ENCODE measurements around the gene NRL.

Gene NRL

GRCh38 chr14:24065408-24065807 is 49.3 kb downstream of the NRL start:
- DNase-seq (ENCODE audit: low spot score): no peak

GRCh38 chr14:24064856-24065255 is 49.9 kb downstream of the NRL start:
- no peak for DNase-seq (ENCODE audit: low spot score)

DNA sequence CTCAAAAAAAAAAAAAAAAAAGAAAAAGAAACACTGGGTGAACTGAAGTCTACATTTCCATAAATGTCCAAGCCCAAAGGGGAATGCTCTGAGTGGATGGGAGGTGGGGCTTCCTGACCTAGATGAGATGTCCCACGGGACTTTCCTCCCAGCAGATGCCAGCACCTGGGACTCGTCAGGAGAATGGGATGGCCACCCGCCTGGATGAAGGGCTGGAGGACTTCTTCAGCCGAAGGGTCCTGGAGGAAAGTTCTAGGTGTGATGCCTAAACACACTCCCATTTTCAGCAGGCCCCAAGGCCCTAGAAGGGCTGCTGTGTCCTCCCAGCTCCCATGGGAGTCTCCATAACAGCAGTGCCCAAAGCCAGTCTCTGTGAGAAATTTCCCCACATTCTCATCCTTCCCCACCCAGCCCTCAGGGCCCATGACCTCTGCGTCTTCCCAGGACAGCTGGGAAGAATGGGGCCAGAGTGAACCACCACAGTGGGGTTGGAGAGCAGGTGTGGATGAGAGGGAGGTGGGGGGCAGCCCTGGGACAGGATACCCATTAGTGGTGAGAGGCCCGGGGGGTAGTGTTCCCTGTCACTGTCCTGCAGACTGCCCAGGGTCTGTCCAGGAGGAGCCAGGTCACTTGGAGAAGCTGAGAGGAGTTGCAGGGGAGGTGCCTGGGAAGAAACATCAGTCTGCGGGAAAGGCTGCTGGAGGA is 50.5 kb downstream of the NRL start:
- no peak for DNase-seq (ENCODE audit: low spot score)

DNA sequence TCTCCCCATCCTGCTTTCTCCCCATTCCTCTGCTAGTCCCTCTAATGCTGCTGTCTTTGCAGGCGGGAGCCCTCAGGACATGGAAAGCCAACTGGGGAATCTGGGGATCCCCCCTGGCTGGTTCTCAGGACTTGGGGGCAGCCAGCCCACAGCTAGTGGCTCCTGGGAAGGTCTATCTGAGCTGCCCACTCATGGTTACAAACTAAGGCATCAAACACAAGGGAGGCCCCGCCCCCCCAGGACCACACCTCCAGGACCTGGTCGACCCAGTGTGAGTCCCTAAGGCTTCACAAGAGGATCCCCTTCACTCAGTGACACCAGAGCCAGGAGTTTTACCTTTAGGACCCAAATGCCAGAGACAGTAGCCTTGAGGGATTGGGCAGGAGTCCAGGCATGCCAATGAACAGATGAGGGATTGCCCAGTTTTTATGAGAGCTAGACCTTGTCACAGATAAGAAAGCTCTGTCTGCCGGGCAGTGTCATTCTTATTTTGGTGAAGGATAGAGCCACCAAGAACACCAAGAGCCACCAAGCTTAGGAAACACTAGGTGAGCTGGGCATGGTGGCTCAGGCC is 51.4 kb downstream of the NRL start:
- DNase-seq (ENCODE audit: low spot score): no peak

- no peak for DNase-seq (ENCODE audit: low spot score)
Observed at GRCh38 chr14:24062216-24062980, 52.4 kb downstream of the NRL start.

GRCh38 chr14:24060984-24061913 is 53.5 kb downstream of the NRL start:
- no peak for DNase-seq (ENCODE audit: low spot score)

- DNase-seq (ENCODE audit: low spot score): no peak
Observed at GRCh38 chr14:24060443-24060842, 54.3 kb downstream of the NRL start.

DNA sequence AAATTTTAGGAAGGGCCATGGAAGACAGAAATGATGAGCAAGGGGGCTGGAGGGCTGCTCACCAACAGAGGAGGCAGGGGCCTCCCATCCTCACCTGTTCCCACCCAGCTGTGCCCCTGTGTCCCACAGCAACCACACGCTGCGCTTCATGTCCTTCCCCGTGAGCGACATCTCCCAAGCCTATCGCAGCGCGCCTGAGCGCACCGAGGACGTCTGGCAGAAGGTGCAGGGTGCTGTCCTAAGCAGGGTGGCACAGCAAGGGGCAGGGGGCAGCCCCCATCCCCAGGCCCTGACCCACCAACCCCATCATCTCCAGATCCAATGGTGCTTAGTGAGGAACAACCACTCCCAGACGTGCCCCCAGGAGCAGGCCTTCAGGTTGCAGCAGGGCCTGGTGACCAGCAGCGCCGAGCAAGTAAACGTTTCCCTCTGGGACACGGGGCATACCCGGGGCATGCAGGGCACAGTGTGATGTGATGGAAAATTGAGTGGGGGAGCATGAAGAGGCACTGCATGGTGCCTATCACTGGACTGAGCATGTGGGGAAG is 54.8 kb downstream of the NRL start:
- DNase-seq (ENCODE audit: low spot score): no peak

- DNase-seq (ENCODE audit: low spot score): no peak
Observed at GRCh38 chr14:24058951-24059475, 55.7 kb downstream of the NRL start.

DNA sequence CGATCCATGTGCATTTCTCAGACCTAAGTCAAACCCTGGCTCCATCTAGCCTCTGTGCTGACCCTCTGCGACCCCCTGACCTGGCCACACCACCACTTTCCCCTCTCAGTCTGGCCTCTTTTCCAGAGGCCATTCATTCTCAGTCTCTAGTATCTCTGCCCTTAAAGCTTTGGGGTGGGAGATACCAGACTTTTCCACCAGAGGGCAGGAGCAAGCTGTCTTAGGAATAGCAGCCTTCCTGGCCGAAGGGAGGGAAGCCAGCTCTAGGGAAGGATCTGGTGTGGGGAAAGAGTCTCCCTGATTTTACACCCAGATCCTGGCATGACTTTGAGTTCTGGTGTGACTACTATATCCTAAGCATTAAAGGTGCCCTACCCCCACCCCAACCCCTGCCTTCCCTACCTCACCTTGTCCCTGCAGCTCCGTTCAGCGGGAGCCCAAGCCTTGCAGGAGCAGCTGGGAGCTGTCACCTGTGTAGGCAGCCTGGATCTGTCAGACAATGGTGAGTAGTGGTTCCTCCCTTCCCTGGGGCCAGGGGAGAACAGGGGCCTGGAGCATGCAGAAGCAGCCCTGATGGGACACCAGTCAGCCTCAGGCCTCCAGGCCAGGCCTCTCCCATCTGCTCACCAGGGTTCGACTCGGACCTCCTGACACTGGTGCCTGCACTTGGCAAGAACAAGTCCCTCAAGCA is 56.3 kb downstream of the NRL start:
- DNase-seq (ENCODE audit: low spot score): peak; percentile 85

DNA sequence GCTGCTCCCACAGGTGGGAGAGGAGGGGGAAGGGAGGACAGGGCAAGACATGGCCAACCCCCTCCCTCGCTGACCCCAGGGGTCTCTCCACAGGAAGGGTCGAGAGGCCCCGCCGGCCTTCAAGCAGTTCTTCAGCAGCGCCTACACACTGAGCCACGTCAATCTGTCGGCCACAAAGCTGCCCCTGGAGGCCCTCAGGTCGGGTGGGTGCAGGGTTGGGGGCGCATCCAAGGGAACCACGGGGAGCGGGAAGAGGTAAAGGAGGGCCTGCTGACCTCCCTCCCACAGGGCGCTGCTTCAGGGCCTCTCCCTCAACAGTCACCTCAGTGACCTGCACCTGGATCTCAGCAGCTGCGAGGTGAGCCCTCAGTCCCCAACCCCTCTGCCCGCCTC is 56.9 kb downstream of the NRL start:
- DNase-seq (ENCODE audit: low spot score): no peak

DNA sequence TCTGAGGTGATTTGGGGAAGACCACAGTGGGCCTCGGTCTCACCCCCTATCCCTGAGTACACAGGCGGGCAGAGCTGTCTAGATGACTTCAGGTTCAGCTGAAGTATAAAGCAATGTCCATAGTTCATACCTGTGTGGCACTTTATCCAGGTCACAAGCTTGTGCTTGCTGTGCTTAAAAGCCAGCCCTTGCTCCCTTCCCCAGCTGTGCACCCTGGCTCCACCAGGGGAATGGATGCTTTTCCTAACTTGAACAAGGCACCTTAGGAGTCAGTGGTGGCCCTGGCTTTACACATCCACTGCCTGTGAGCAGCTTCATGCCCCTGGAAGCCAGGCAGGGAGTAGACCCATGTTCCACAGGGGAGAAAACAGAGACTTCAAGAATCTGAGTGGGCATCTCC is 57.5 kb downstream of the NRL start:
- DNase-seq (ENCODE audit: low spot score): no peak

- DNase-seq (ENCODE audit: low spot score): no peak
Observed at GRCh38 chr14:24056800-24057184, 58.0 kb downstream of the NRL start.

GRCh38 chr14:24055971-24056799 is 58.6 kb downstream of the NRL start:
- no peak for DNase-seq (ENCODE audit: low spot score)

DNA sequence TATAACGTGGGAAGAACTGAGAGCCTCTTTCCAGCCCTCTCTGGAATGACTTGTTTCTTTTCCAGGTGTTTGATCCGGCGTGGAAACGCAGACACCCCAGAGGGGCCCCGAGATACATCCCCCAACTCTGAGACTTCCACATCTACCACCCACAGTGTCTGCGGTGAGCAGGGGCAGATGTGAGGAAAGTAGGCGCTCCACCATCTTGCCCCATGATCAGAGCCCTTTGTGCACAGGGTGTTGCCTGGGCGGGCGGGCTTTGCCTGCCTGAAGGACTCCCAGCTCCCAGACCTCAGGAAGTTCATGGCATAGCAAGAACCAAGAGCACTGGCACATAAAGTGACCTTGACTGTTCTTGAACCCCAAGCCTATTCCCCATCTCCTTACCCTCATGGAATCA is 60.1 kb downstream of the NRL start:
- no peak for DNase-seq (ENCODE audit: low spot score)

DNA sequence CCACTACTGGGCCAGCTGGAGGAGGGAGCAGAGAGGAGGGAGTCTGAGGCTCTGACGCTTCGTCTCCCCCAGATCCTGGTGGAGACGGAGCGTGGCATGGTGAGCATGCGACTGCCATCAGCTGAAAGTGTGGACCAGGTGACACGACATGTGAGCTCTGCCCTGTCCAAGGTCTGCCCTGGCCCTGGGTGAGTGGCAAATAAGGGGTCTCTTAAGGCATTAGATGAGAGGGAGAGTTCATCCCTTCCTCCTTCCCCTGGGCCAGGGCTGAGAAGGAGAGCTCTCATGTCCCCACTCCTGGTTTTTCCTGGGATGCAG is 60.5 kb downstream of the NRL start:
- no peak for DNase-seq (ENCODE audit: low spot score)

- no peak for DNase-seq (ENCODE audit: low spot score)
Observed at GRCh38 chr14:24053548-24054323, 61.0 kb downstream of the NRL start.

GRCh38 chr14:24052656-24053547 is 61.8 kb downstream of the NRL start:
- no peak for DNase-seq (ENCODE audit: low spot score)
